ENCODE results near the gene SCRT2.
"Not testable (repeated sequence)": the region's sequence is repeated elsewhere in the genome, so short reads cannot be mapped to it uniquely, and the experiment has no call there.

The SCRT2 gene

DNA sequence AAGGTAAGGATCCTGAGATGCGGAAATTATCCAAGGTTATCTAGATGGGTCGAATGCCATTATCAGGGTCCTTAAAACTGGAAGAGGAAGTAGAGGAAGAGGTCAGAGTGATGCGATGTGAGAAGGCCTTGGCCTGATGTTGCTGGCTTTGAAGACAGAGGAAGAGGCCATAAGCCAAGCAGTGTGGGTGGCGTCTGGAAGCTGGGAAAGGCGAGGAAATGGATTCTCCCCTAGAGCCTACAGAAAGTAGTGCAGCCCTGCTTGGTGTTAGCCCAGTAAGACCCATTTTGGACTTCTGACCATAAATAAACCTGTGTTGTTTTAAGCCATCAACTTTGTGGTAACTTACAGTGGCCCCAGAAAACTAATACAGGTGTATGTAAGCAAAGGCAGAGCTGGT is 24.6 kb downstream of the SCRT2 start:
- DNase-seq, result no peak

DNA sequence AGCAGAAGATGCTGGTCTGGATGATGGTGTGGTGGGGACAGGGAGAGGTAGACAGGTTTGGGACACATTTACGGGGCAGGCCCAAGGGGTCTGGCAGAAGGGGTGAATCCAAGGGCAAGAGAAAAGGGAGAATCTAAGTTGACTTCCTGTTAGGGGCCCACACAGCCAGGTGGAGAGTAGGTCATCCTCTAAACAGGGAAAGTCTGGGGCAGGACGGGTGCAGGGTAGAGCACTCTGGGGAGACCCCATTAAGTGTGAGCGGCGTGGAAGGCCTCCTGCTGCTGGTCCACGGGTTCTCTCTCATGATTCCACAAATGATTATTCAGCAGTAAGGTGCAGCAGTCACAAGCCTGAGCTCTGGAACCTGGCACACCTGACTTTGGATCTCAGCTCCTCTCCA is 25.3 kb downstream of the SCRT2 start:
- no peak for DNase-seq

DNA sequence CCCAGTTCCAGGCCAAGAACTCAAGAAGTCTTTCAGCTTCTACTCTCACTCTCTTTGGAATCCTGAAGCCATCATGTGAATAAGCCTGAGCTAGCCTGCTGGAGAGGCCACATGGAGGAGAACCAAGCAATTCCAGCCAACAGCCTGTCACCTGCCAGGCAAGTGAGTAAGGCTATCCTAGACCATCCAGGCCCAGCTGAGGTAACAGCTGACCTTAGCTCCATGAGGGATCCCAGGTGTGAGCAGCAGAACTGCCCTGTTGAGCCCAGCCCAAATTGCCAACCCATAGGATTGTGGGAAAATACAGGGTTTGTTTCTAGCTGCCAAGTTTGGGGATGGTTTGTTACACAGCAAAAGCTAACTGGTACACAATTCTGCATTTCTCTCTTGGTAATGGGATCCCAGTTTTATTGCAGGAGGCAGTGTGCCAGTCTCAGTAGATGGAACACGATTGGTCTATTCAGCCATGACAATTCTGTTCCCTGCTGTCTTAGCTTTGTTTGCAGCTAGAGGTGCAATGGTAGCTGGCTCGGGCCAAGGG is 28.1 kb downstream of the SCRT2 start:
- no peak for DNase-seq

DNA sequence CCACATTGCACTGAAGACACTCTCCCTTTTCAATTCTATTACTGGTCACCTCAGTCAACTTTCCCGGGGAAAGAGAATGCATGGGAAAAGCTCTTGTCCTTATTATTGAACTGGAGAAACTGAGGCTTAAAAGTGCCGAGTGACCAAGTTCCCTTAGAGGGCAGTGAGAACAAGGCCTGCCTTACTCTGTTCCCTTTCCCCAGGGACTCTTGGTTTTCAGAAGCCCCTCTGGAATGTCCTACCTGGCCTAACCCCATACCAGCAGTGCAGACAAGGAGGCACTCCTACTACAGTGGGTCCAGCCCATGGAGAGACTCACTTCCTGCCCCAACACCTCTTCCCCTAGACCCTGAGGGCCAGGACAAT is 28.8 kb downstream of the SCRT2 start:
- DNase-seq, result no peak

DNA sequence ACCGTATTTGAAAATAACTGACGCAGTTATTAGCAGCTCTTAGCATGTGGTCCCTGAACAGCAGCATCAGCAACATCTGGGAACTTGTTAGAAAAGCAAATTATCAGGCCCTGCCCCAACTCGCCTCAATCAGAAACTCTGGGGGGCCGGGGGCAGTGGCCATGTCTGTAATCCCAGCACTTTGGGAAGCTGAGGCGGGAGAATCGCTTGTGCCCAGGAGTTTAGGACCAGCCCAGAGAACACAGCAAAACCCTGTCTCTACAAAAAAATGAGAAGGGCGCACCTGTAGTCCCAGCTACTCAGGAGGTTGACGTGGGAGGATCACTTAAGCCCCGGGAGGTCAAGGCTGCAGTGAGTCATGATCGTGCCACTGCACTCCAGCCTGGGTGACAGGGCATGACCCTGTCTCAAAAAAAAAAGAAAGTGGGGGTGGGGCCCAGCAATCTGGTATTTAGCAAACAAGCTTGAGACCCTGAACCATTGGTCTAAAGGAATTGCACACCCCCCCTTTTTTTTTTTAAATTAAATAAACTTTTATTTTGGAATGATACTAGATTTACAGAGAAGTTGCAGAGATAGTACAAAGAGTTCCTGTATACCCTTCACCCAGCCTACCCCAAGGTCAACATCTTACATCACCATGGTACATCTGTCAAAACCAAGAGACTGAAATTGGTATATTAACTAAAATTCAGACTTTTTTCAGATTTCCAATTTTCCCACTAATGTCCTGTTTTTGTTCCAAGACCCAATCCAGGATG is 29.3 kb downstream of the SCRT2 start:
- no peak for DNase-seq

DNA sequence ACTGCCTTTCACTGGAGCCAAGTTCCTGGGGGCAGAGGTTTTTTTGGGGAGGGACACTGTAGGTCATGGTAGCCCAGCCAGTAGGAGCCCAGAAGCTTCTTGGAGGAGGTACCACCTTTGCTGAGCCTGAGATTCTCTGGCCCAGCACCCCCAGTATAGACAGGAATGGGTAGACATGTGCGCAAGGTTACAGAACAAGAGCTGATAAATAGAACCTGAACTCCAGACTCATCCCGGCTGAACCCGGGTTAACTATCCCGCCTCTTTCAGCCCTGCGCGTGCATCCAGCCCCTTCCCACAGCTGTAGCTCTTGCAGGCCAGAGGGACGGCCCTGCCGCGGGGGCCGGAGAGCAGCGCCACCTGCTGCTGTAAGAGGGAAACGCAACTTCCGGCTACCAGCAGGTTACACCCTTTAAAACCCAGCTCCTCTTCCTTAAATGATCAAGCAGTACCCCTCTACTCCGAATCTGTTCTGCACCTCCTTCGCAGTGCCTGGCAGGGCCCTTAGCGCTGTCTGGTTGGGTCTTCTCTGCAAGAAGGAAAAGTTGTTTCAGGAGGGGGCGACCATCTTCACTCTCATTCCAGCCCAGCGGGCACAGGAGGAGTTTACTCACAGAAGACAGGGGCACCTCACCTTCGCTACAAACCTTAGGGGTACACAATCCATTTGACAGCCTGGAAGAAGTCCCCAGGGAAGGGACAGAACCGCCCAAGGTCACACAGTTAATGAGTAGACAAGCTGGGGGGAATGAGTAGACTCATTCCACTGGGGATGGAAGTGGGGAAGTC is 30.1 kb downstream of the SCRT2 start:
- DNase-seq, result no peak

DNA sequence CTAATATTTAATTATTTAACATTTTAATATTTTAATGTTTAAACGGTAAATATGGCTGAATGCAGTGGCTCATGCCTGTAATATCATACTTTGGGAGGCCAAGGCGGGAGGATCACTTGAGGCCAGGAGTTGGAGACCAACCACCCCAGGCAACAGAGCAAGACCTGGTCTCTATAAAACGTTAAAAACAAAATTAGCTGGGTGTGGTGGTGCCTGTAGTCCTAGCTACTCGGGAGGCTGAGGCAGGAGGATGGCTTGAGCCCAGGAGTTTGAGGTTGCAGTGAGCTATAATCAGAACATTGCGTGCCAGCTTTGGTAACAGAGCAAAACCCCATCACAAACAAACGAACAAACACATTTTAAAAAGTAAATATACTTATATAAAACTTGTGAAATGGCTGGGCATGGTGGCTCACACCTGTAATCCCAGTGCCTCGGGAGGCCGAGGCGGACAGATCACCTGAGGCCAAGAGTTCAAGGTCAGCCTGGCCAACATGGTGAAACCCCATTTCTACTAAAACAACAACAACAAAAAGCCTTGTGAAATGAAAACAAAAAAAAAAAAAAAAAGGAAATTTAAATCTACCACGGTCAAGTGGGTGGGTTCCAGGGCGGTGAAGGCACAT is 30.8 kb downstream of the SCRT2 start:
- no peak for DNase-seq

DNA sequence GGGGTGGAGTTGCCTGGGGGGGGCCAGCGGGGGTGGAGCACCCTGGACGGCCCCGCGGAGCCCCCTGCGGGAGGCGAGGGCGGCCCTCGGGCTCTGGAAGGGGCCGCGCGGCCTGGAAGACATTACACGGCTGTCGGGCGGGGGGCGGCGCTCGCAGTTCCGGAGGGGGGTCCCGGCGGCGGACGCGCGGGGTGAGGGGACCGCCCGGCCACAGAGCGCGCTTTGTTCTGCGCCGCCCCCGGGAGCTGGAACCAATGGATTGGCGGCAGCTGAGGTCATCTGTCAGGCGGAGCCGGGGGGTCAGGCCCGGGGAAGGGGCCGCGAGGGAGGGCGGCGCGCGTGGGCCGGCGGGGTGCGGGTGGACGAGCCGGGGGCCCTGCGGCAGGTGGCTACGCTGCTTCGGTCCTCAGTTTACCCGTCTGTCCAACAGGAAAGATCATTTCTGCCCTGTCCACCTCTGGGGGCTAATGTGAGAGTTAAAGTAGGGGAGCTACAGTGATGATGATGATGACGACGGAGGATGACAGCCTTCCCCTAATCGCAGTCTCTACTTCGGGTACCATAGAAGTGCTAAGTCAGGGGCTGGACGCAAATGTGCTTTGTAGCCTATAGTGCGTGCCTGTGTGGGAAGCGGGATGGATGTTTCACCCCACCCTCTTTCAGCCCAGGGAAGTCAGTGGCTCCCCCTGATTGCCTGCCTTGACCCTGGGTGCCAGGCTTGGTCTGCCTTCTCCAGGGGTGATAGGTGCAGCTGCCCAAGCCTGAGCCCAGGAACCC is 33.0 kb downstream of the SCRT2 start:
- DNase-seq, result no peak

DNA sequence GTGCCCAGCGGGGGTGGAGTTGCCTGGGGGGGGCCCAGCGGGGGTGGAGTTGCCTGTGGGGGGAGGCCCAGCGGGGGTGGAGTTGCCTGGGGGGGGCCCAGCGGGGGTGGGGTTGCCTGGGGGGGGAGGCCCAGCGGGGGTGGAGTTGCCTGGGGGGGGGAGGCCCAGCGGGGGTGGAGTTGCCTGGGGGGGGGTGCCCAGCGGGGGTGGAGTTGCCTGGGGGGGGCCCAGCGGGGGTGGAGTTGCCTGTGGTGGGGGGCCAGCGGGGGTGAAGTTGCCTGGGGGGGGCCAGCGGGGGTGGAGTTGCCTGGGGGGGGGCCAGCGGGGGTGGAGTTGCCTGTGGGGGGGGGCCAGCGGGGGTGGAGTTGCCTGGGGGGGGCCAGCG is 33.6 kb downstream of the SCRT2 start:
- not testable (repeated sequence) for DNase-seq

DNA sequence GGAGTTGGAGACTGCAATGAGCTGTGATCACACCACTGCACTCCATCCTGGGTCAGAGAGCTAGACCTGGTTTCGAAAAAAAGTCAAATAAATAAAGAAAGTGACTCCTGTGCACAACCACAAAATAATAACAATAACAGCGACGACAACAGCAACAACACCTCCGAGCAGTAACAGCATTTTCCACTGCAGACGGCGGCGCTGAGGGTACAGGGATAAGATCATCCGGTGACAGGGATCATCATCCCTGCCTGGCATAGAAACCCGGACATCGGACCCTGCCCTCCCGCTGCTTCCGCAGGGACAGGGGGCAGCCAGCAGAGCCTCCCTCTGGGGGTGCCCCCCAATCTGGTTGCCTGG is 34.1 kb downstream of the SCRT2 start:
- DNase-seq, result no peak

DNA sequence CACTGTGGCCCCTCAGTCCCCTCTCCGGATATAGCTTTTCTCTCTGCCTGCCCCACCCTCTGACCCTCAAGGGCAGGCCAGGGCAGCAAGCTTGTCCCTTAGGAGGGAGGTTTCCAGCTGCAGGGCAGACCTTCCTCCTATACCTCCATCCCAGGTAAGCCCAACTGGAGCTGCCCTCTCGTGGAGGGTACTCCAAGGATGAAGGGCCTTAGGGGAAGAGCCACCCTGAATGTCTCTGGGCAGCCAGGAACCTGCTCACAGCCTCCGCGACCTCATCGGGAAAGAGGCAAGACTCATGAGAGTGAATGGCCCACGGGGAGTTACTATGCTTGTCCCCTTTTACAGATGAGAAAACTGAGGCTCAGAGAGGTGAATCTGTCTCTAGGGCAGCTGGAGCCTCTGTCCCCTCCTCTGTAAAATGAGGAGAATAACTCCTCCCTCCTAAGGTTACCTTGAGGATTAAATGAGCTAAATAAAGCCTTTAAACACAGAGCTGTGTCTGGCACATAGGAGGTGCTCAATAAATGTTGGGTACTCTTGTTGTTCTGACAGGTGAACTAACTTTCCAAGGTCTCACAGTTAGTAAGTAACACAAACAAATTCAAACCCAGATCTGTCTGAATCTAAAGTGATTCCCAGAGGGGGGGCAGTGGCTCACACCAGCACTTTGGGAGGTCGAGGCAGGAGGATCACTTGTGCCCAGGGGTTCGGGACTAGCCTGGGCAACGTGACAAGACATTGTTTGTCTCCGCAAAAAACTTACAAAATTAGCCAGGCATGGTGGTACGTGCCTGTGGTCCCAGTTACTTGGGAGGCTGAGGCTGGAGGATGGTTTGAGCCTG is 34.7 kb downstream of the SCRT2 start:
- no peak for DNase-seq

DNA sequence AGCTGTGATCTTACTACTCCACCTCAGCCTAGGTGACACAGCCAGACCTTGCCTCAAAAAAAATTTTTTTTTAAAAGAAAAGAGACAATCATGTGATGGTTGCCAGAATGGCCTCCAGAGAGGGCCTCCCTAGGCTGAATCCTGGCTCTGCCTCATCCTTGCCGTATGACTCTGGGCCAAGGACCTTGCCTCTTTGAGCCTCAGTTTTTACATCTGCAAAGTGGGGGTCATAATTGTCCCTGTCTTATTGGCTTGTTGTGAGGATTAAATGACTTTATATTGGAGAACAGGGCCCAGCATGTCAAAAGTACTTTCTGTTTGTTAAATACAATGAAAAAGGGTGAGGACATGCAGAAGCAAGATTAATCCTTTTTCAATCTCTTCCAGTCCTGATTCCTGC is 37.0 kb downstream of the SCRT2 start:
- no peak for DNase-seq

DNA sequence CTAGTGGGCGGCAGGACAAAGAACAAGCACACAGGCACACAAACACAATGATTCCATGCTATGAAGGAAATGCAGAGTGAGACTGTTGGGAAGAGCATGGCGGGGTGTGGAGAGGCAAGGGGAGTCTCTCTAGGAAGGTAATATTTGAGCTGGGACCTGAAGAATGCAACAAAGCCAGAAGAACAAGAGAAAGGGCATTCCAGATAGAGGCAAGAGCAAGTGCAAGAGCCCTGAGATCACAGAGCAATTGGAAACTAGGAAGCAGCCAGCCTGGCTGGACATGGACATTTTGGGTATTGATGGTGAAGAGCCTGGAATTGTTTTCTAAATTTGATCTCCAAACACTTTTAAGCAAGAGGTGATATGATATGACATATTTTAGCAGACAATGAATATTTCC is 38.0 kb downstream of the SCRT2 start:
- DNase-seq, result no peak

DNA sequence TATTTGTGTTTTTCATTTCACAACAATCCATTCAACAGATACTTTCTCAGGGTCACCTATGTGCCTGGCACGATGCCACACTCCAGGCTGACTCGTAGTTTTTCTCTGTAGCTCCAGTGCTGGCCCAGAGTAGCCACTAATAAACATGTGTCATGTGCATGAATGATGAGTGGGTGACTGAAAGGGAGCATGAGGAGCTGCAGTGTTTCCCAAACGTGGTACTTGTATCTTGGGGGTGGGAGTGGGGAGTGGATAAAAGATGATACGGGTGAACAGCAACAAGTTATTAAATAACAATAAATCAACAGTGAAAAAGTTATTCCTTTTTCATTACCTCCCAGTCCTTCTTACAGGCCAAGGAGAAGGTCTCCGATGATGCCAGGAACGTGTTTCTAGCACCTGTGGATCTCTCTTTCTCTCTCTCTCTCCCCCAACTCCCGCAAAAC is 39.7 kb downstream of the SCRT2 start:
- DNase-seq, result no peak

DNA sequence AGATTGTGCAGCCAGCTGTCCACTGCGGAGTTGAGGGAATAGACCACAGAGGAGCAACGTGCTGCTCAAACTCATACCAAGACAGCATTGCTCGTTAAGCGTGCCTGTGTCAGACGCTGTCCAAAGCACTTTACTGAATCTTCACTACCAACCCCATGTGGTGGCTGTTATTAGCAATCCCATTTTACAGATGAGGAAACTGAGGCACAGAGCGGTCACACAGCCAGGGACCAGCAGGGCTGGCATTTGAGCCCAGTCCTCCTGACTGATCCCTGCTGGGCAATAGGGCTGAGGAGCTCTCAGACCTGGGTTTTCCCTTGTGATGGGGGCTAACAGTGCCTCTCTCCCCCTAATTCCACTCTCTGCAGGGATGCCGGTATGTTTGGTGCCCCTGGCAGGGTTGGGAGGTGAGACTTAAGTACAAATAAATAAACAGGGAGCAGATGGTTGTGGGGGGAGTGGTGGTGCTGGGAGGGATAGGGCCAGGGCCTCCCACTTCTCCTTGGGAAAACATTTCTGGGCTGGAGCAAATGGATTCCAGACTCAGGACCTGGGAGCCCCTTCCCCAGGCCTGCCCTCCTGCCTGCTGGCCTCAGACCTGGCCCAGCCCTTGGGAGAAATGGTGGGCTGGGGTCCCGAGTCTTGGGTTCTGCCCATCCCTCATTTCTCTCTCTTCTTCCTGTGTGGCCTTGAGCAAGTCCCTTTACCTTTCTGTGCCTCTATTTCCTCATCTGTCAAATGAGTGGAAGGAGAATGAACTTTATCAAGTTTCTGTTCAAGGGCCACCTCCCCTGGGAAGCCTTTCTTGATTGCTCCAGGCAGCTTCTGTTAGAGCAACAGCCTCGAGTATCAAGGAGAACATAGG is 40.3 kb downstream of the SCRT2 start:
- DNase-seq, result no peak

DNA sequence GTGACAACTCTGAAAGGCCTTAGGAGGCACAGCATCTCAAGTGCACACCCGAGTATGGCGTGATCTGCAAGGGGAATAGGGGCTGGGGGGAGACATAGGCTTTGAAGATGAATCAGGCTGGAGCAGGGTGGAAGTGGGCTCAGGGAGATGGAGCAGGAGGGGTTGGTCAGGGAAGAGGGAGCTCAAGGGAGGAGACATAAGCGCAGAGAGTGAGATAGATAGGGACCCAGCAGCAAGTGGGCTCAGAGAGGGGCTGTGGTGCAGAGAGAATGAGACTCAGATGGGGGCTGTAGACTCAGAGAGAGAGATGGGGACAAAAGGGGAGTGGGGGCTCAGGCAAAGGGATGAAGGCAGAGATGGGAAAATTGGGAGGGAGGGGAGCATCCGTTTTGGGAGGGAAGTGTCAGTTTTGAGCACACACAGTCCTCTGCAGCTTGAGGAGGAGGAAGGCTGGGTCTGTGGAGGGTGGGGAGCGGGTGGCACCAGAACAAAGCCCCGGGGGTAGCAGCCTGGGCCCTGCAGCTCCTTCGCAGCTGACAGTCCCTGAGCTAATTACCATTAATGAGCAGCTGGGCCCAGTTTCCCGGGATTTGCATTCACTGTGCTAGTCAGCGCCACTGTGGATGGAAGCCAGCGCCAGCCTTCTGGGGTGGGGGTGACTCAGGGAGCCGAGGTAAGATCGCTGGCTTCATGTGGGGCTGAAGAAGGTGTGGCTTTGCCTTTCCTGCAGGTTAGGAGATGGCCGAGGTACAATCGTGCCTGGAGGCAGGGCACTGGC is 41.3 kb downstream of the SCRT2 start:
- DNase-seq, result no peak

DNA sequence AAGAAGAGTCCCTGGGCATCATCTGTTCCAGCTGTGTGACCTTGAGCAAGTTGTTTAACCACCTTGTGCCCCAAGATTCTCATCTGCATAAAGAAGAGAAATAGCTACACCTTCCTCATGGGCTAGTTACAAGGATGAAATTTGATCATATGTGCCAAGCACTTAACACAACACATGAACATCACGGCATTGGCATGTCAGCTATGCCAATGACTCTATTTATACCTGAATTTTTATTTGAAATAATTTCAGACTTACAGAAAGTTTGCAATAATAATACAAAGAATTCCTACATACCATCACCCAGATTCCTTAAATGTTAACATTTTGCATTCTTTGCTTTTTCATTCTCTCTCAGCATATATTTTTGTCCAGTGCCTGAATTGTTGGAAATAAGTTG is 44.5 kb downstream of the SCRT2 start:
- DNase-seq, result no peak

DNA sequence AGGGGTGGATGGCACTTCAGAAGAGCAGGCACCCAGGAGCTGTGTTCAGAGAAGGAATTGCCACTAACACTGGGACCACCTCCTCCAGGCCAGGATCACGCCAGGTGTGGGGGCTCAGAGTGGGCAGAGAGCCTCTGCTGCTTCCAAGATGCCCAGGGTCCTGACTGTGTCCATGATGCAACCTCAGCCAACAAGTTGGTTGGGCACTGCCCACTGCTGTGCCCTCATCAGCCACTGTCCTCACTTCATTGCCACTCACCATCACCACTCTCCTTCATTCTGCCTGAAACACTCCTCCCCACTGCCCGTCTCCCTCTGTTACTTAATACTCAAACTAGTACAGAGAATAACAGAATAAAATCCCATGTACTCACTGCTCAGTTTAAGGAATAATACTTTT is 49.0 kb downstream of the SCRT2 start:
- no peak for DNase-seq

DNA sequence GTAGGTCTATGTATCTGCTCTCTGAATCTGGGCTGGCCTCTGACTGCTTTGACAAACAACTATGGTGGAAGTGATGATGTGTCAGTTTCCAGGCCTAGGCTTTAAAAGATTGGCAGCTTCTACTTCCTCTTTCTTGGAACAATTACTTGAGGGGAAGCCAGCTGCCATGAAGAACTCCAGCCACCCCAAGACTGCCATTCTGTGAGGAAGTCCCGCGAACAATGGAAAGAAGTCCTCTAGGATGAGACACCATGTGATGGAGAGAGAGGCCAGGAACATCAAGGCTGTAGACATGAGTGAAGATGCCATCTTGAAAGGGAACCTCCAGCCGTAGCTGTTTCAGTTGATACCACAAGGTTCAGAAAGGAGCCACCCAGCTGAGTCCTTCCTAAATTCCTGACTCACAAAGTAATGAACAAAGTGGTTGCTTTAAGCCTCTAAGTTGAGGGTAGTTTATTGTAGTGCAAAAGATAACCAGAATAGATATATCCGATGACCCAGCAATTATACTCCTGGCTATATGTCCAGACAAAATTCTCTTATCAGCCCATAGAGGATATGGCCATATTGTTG is 50.2 kb downstream of the SCRT2 start:
- DNase-seq, result no peak

DNA sequence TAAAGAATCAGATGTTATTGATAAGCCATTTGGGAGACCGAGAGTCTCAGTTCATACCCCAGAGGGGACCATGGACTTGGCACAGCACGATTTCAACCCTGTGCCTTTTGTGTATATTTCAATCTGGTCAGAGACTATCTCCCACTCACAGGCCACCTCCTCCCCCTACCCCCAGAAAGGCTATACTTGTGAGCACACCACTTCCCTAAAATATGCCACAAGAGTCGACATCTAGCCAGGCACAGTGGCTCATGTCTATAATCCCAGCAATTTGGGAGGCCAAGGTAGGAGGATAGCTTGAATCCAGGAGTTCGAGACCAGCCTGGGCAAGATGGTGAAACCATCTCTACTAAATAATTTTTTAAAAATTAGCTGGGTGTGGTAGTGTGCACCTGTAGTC is 51.9 kb downstream of the SCRT2 start:
- no peak for DNase-seq
